GM12878 (cell line): ENCODE data around the gene MLIP. TPM values are rescaled to one million over a fixed set of nuclear protein-coding genes. Genes with fewer than 3 reads are reported as not detected.

ENCODE experiments used
- DPF2 ChIP-seq: fragments of 450-650 bp; IDR thresholded peaks from 2 replicates; pipeline ENCODE4 v1.6.1; 2017; ENCODE audit warnings: mild to moderate bottlenecking
- FOXM1 ChIP-seq: IDR thresholded peaks from 2 replicates; pipeline ENCODE4 v1.6.1; 2012; ENCODE audit warnings: low read depth, mild to moderate bottlenecking, inconsistent platforms, low read length, moderate library complexity
- MTA3 ChIP-seq: IDR thresholded peaks from 2 replicates; pipeline ENCODE4 v1.6.1; 2012; ENCODE audit warnings: low read length, inconsistent platforms, borderline replicate concordance
- MYC ChIP-seq: IDR thresholded peaks from 2 replicates; pipeline ENCODE4 v1.6.1; 2011; ENCODE audit warnings: mild to moderate bottlenecking, low read length, moderate library complexity, inconsistent platforms; ENCODE audit not compliant: insufficient read depth, insufficient replicate concordance, insufficient read length, severe bottlenecking
- NBN ChIP-seq: fragments of 450-650 bp; IDR thresholded peaks from 2 replicates; pipeline ENCODE4 v1.6.1; 2016
- RUNX3 ChIP-seq: IDR thresholded peaks from 2 replicates; pipeline ENCODE4 v1.6.1; 2012; ENCODE audit warnings: low read length, inconsistent platforms
- SRF ChIP-seq, 2 experiments: IDR thresholded peaks; 2 replicates each; pipeline ENCODE4 v1.6.1; 2011; ENCODE audit warnings: low read depth in 2 of 2, low read length in 2 of 2, mild to moderate bottlenecking in 1 of 2, moderate library complexity in 1 of 2
- USF2 ChIP-seq: IDR thresholded peaks from 2 replicates; pipeline ENCODE4 v1.6.1; 2011; ENCODE audit warnings: low read depth, low read length, improper control_type of control experiment, borderline replicate concordance
- ZNF24 ChIP-seq: fragments of 450-650 bp; IDR thresholded peaks from 2 replicates; pipeline ENCODE4 v1.6.1; 2017; ENCODE audit warnings: antibody characterized with exemption, mild to moderate bottlenecking
- ZNF274 ChIP-seq: IDR thresholded peaks from one replicate; pipeline ENCODE4 v1.8.0; 2011; ENCODE audit not compliant: insufficient read length, insufficient read depth
- polyA plus RNA-seq, 11 experiments: library from polyadenylated mRNA; depleted of rRNA in 4 of 11; unstranded in 6 of 11; stranded (reverse) in 5 of 11; fragments of >200 nt; fragmentation: Nextera tagmentation in 4 of 11; fragmentation: Illumina TruSeq in 1 of 11; extraction: Ambion mirVana in 4 of 11; extraction: Trizol in 1 of 11; gene quantifications; 1 replicate in 1 of 11; 2 replicates in 10 of 11; pipeline versions ENCODE4 v1.2.1 to v1.2.3, GENCODE V29; 2011 to 2016; ENCODE audit warnings: inconsistent platforms in 2 of 11, missing spikeins in 2 of 11, low read depth in 1 of 11
- total RNA-seq, 4 experiments: library from RNA; depleted of rRNA in 3 of 4; stranded (reverse); fragments of >200 nt in 3 of 4; fragmentation: Illumina TruSeq in 1 of 4; extraction: Trizol in 1 of 4; gene quantifications; 2 replicates each; pipeline versions ENCODE4 v1.2.1 to v1.2.3, GENCODE V29; 2013 to 2021
- TF ChIP-seq, protein P1 (sequence below): fragments of 450-650 bp; IDR thresholded peaks from 2 replicates; pipeline ENCODE4 v1.6.1; 2017; ENCODE audit warnings: mild to moderate bottlenecking, moderate library complexity
- TF ChIP-seq, protein P2 (sequence below): IDR thresholded peaks from 2 replicates; pipeline ENCODE4 v1.6.1; 2012; ENCODE audit warnings: low read depth, low read length, improper control_type of control experiment
- TF ChIP-seq, protein P3 (sequence below): fragments of 450-650 bp; conservative IDR thresholded peaks from 2 replicates; pipeline ENCODE4 v1.6.1; 2017; ENCODE audit warnings: mild to moderate bottlenecking, moderate library complexity

MLIP gene
- total and polyA plus RNA-seq, 10 of the 15 experiments (the other 5 are each of a cell fraction or from before 2014, with no cell fraction given): not detected

DNA sequence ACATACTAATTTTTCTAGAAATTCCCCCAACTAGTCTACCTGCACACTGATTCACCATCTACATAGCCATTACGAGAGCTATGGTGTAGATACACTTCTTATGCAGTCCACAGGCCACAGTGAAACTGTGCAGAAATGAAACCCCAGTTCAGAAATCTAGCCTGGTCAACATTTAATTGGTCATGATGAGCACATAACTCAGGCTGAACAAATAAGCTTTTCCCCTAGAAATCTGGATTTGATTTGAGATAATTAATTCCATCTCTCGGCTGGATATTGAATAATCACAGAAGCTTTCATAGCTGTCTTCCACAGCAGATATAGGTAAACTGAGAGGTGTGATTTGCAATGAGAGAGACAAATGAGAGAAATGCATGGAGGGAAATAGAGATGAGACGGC is 174.4 kb downstream of the MLIP start (continued):
- TF ChIP-seq, protein P1, sequence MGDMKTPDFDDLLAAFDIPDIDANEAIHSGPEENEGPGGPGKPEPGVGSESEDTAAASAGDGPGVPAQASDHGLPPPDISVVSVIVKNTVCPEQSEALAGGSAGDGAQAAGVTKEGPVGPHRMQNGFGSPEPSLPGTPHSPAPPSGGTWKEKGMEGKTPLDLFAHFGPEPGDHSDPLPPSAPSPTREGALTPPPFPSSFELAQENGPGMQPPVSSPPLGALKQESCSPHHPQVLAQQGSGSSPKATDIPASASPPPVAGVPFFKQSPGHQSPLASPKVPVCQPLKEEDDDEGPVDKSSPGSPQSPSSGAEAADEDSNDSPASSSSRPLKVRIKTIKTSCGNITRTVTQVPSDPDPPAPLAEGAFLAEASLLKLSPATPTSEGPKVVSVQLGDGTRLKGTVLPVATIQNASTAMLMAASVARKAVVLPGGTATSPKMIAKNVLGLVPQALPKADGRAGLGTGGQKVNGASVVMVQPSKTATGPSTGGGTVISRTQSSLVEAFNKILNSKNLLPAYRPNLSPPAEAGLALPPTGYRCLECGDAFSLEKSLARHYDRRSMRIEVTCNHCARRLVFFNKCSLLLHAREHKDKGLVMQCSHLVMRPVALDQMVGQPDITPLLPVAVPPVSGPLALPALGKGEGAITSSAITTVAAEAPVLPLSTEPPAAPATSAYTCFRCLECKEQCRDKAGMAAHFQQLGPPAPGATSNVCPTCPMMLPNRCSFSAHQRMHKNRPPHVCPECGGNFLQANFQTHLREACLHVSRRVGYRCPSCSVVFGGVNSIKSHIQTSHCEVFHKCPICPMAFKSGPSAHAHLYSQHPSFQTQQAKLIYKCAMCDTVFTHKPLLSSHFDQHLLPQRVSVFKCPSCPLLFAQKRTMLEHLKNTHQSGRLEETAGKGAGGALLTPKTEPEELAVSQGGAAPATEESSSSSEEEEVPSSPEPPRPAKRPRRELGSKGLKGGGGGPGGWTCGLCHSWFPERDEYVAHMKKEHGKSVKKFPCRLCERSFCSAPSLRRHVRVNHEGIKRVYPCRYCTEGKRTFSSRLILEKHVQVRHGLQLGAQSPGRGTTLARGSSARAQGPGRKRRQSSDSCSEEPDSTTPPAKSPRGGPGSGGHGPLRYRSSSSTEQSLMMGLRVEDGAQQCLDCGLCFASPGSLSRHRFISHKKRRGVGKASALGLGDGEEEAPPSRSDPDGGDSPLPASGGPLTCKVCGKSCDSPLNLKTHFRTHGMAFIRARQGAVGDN: no peak
- TF ChIP-seq USF2 (no peak), MYC (no peak), DPF2 (no peak), NBN (no peak), ZNF274 (no peak), ZNF24 (no peak), MTA3 (no peak), SRF (IDR thresholded peaks at IDR 0.05; ENCODE audit: low read depth in 2 of 2, low read length in 2 of 2) (no peak), FOXM1 (no peak), RUNX3 (no peak)
- TF ChIP-seq, protein P2, sequence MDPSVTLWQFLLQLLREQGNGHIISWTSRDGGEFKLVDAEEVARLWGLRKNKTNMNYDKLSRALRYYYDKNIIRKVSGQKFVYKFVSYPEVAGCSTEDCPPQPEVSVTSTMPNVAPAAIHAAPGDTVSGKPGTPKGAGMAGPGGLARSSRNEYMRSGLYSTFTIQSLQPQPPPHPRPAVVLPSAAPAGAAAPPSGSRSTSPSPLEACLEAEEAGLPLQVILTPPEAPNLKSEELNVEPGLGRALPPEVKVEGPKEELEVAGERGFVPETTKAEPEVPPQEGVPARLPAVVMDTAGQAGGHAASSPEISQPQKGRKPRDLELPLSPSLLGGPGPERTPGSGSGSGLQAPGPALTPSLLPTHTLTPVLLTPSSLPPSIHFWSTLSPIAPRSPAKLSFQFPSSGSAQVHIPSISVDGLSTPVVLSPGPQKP: no peak
- TF ChIP-seq, protein P3, sequence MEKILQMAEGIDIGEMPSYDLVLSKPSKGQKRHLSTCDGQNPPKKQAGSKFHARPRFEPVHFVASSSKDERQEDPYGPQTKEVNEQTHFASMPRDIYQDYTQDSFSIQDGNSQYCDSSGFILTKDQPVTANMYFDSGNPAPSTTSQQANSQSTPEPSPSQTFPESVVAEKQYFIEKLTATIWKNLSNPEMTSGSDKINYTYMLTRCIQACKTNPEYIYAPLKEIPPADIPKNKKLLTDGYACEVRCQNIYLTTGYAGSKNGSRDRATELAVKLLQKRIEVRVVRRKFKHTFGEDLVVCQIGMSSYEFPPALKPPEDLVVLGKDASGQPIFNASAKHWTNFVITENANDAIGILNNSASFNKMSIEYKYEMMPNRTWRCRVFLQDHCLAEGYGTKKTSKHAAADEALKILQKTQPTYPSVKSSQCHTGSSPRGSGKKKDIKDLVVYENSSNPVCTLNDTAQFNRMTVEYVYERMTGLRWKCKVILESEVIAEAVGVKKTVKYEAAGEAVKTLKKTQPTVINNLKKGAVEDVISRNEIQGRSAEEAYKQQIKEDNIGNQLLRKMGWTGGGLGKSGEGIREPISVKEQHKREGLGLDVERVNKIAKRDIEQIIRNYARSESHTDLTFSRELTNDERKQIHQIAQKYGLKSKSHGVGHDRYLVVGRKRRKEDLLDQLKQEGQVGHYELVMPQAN: no peak
